Measurements from ENCODE around the gene NPAS2.

NPAS2 gene

DNA sequence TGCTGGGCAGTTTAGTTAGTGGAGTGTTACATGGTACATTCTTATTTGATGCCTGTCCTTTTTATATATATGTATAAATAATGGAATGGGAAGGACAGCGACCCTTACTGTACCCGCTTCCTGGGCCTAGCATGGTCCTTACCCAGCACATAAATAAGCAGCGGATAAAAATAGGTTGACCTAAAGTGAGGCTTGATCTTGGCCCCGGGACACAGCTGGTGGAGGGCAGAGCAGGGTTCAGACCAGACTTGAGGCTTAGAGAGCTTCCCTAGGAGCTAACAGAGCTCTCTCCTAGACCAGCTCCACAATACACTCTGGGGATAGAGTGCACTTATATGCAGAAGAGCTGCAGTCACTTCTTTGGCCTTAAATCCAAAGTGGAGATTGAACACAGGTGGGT lies 135.3 kb downstream of the NPAS2 start:
- WGBS, 2 experiments (ENCODE audit: insufficient coverage in 2 of 2), result 86 to 92% methylated on average over 2 to 3 of the region's 4 CpGs
- H3K27ac ChIP-seq (ENCODE audit: low read depth, low read length, severe bottlenecking), result no peak overlapping the region
- H3K9me3 ChIP-seq (ENCODE audit: control insufficient read depth, low read length), result no peaks in the 10 kb centered on the region
- H3K36me3 ChIP-seq (ENCODE audit: control insufficient read depth, insufficient read depth, low read length), result no peaks in the 10 kb centered on the region
- no peak overlapping the region for H3K4me3 ChIP-seq (ENCODE audit: extremely low read depth, insufficient read depth, low read length, poor library complexity, severe bottlenecking)
- H3K4me1 ChIP-seq (ENCODE audit: control insufficient read depth, insufficient read depth, low read length, poor library complexity, severe bottlenecking), result no peaks in the 10 kb centered on the region

DNA sequence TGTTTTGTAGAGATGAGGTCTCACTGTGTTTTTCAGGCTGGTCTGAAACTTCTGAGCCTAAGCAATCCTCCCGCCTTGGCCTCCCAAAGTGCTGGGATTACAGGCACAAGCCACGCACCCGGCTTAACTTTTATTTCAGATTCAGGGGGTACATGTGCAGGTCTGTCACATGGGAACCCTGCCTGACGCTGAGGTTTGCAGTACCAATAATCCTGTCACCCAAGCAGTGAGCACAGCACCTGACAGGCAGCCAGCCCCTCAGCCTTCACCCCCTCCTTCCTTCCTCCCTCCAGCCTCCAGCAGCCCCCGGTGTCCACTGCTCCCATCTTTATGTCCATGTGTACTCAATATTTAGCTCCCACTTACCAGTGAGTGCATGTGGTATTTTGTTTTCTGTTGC lies 136.1 kb downstream of the NPAS2 start:
- no peaks in the 10 kb centered on the region for H3K36me3 ChIP-seq (ENCODE audit: control insufficient read depth, insufficient read depth, low read length)
- no peaks in the 10 kb centered on the region for H3K4me1 ChIP-seq (ENCODE audit: control insufficient read depth, insufficient read depth, low read length, poor library complexity, severe bottlenecking)
- no peak overlapping the region for H3K4me3 ChIP-seq (ENCODE audit: extremely low read depth, insufficient read depth, low read length, poor library complexity, severe bottlenecking)
- no peak overlapping the region for H3K27ac ChIP-seq (ENCODE audit: low read depth, low read length, severe bottlenecking)
- WGBS, 2 experiments (ENCODE audit: insufficient coverage in 2 of 2), result 86% methylated on average over 5 of the region's 5 CpGs; no CpG with 5 or more reads in 1 of the 2 experiments
- H3K9me3 ChIP-seq (ENCODE audit: control insufficient read depth, low read length), result no peaks in the 10 kb centered on the region

DNA sequence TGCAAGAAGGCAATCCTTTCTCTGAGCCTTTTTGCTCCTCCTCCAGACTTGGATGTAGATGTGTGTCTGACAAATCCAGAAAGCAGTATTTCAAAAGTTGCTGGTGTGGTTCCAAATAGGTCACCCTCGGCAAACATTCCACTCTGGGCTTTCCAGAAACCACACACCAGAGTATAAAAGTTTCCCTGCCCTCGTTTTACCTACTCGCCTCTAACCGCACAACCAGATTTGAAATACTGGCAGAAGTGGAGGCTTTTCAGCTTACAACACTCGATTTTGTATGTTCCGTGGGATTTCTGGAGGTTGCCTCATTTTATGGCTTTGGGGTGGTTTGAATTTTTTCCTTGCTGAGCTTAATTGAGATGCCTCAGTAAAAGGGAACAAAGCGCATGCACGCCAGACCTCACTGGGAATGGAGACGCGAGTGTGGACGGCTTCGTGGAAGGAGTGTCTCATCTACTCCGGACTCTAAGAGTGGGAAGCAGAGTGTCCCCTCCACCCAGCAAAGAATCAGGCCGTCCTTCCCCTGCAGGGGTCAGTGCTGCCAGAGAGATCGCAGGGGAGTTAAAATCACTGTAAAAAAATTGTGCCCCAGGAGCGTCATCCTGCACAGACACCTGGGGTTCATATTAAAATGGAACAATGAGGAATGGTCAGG lies 138.2 kb downstream of the NPAS2 start:
- Histone ChIP-seq H3K4me1 (ENCODE audit: control insufficient read depth, insufficient read depth, low read length, poor library complexity, severe bottlenecking) (no peaks in the 10 kb centered on the region), H3K9me3 (ENCODE audit: control insufficient read depth, low read length) (no peaks in the 10 kb centered on the region), H3K4me3 (ENCODE audit: extremely low read depth, insufficient read depth, low read length, poor library complexity, severe bottlenecking) (no peak overlapping the region), H3K36me3 (ENCODE audit: control insufficient read depth, insufficient read depth, low read length) (no peaks in the 10 kb centered on the region), H3K27ac (ENCODE audit: low read depth, low read length, severe bottlenecking) (no peak overlapping the region)
- 87% methylated on average over 10 to 14 of the region's 16 CpGs for WGBS, 2 experiments (ENCODE audit: insufficient coverage in 2 of 2)

DNA sequence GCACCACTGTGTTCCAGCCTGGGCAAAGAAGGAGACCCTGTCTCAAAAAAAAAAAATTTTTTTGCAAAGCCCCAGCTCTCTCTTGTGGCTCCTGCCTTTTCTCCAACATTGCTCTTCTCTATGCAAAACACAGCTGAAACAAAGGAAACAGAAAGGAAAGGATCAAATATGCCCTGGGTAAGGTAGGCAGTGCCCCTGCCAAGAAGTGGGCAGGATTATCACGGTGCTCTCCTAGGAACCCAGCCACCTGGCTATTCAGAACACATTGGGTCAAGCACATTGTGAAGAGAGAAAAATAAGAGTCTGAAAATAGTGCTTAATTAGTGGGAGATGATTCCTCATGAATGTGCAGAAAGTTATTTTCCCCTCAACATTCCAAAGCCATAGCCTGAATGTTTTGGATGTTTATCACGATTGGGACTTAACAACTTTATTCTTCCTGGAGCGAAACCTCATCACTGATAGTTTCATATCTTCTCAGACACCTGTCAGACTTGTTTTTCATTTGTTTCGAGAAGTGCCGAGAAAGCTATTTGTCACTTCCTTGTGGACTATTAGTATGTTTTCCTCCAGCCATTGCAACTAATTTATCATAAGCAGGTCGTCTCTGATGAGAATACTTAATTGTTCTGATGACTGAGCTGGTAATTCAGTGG lies 139.4 kb downstream of the NPAS2 start:
- Histone ChIP-seq H3K4me1 (ENCODE audit: control insufficient read depth, insufficient read depth, low read length, poor library complexity, severe bottlenecking) (no peaks in the 10 kb centered on the region), H3K4me3 (ENCODE audit: extremely low read depth, insufficient read depth, low read length, poor library complexity, severe bottlenecking) (no peak overlapping the region), H3K36me3 (ENCODE audit: control insufficient read depth, insufficient read depth, low read length) (no peaks in the 10 kb centered on the region), H3K9me3 (ENCODE audit: control insufficient read depth, low read length) (no peaks in the 10 kb centered on the region), H3K27ac (ENCODE audit: low read depth, low read length, severe bottlenecking) (no peak overlapping the region)
- 80 to 89% methylated on average over 2 to 5 of the region's 6 CpGs for WGBS, 2 experiments (ENCODE audit: insufficient coverage in 2 of 2)

DNA sequence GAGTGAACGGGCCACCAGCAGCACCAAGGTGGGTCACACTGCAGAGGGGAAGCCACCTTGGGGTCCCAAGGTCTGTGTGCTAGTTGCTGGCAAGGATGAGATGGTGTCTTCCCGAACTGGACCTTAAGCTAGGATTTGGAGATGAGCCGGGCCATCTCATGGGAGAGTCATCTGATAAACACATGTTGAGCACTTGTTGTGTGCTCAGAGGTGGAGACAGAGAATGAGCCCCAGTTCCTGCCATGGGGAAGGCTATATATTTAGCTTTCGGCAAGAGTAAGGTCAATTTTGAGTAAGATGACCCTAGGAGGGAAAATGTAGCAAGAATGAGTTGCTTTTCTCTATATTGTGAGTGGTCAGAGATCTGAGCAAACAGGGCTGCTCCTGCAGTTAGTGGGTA lies 140.7 kb downstream of the NPAS2 start:
- H3K9me3 ChIP-seq (ENCODE audit: control insufficient read depth, low read length), result no peaks in the 10 kb centered on the region
- WGBS, 2 experiments (ENCODE audit: insufficient coverage in 2 of 2), result 90% methylated on average over 4 of the region's 4 CpGs
- H3K4me3 ChIP-seq (ENCODE audit: extremely low read depth, insufficient read depth, low read length, poor library complexity, severe bottlenecking), result no peak overlapping the region
- no peaks in the 10 kb centered on the region for H3K4me1 ChIP-seq (ENCODE audit: control insufficient read depth, insufficient read depth, low read length, poor library complexity, severe bottlenecking)
- no peak overlapping the region for H3K27ac ChIP-seq (ENCODE audit: low read depth, low read length, severe bottlenecking)
- no peaks in the 10 kb centered on the region for H3K36me3 ChIP-seq (ENCODE audit: control insufficient read depth, insufficient read depth, low read length)

DNA sequence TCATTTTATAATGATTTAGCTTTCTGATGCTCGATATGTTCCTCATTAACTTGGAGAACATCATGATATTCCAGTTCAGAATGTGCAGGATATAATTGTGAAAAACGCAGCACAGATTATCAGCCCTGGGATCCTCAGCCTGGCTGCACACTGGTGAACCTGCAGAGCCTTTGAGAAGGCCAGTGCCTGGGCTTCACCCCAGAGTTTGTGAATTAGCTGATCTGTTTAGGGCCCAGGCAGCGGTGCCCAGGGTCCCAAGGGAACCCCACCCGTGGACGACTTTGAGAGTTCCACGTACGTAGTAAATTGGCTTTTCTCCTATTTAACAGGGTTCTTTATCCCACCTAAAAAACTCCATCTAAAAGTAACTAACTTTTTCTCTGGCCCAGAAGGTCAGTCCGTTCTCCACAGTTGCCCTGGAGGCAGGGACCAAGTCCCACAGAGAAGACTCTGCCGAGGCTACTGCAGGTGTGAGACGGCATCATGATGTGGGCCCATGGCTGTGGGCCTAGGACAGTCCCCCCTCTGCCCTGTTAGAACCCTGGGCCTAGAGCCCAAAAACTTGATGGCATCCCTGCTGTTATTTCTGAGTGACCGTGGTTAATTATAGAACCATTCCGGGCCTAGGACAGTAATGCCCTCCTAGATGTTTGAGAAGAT lies 142.6 kb downstream of the NPAS2 start:
- H3K36me3 ChIP-seq (ENCODE audit: control insufficient read depth, insufficient read depth, low read length), result no peaks in the 10 kb centered on the region
- H3K27ac ChIP-seq (ENCODE audit: low read depth, low read length, severe bottlenecking), result no peak overlapping the region
- no peaks in the 10 kb centered on the region for H3K4me1 ChIP-seq (ENCODE audit: control insufficient read depth, insufficient read depth, low read length, poor library complexity, severe bottlenecking)
- H3K9me3 ChIP-seq (ENCODE audit: control insufficient read depth, low read length), result no peaks in the 10 kb centered on the region
- WGBS, 2 experiments (ENCODE audit: insufficient coverage in 2 of 2), result 94 to 96% methylated on average over 8 to 11 of the region's 12 CpGs
- no peak overlapping the region for H3K4me3 ChIP-seq (ENCODE audit: extremely low read depth, insufficient read depth, low read length, poor library complexity, severe bottlenecking)

DNA sequence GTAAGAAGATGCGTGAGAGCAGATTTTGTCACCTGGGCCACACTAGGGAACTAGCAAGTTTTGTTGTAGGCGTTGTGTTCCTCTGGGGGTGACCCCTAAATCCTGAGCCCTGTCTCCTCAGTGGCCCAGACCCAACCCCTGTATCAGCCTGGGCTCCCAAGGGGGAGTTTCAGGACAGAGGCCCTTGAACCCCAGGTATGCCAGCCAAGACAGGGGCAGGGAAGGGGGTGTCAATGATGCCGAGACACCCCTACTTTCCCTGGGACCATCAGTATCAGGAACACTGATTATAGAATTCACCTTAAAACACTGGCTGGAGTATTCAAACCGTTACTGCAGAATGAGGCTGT lies 143.1 kb downstream of the NPAS2 start:
- Histone ChIP-seq H3K4me1 (ENCODE audit: control insufficient read depth, insufficient read depth, low read length, poor library complexity, severe bottlenecking) (no peaks in the 10 kb centered on the region), H3K9me3 (ENCODE audit: control insufficient read depth, low read length) (no peaks in the 10 kb centered on the region), H3K36me3 (ENCODE audit: control insufficient read depth, insufficient read depth, low read length) (no peaks in the 10 kb centered on the region), H3K27ac (ENCODE audit: low read depth, low read length, severe bottlenecking) (no peak overlapping the region), H3K4me3 (ENCODE audit: extremely low read depth, insufficient read depth, low read length, poor library complexity, severe bottlenecking) (no peak overlapping the region)
- WGBS, 2 experiments (ENCODE audit: insufficient coverage in 2 of 2), result 92 to 100% methylated on average over 2 of the region's 4 CpGs

DNA sequence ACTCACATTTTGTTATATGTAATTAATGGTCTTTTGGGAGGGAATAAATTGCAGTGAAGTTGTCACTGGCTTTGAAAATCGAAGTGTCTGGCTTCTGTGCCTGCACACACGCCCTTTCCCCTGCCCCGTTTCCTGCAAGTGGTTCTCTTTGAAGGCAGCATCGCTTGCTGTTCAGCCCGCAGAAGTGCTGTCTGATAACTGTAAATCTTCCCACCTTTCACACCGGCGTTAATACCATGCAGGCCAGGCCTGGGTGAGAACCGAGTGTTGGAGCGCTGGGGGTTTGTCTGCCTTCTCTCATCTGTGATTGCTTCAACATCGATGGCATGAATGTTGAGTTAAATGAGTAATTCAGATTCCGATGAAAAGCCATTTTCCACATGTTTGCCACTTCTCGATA lies 144.3 kb downstream of the NPAS2 start:
- WGBS, 2 experiments (ENCODE audit: insufficient coverage in 2 of 2), result 89 to 94% methylated on average over 5 to 12 of the region's 12 CpGs
- Histone ChIP-seq H3K36me3 (ENCODE audit: control insufficient read depth, insufficient read depth, low read length) (no peaks in the 10 kb centered on the region), H3K4me3 (ENCODE audit: extremely low read depth, insufficient read depth, low read length, poor library complexity, severe bottlenecking) (no peak overlapping the region)

DNA sequence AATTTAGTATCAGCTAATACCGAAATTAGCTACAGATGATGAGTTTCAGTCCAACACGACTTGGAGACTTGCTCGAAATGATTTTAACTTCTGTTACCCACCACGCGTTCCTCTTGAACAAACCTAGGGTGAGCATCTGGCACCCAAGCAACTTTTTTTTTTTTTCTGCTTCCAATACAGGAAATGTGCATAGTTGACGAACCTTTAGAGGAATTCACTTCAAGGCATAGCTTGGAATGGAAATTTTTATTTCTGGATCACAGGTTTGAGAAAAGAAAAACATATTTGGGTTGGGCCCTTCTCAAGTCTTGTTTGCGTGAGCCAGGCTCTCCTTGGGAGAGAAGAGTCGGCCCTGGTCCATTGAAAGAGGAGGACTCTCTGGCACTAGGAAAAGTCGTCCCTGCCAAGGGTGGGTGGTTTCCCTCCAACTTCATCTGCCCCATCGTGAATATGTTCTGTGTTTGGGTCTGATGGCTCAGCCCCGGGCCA lies 144.8 kb downstream of the NPAS2 start:
- Histone ChIP-seq H3K9me3 (ENCODE audit: control insufficient read depth, low read length) (no peaks in the 10 kb centered on the region), H3K4me1 (ENCODE audit: control insufficient read depth, insufficient read depth, low read length, poor library complexity, severe bottlenecking) (no peaks in the 10 kb centered on the region), H3K4me3 (ENCODE audit: extremely low read depth, insufficient read depth, low read length, poor library complexity, severe bottlenecking) (no peak overlapping the region), H3K36me3 (ENCODE audit: control insufficient read depth, insufficient read depth, low read length) (no peaks in the 10 kb centered on the region), H3K27ac (ENCODE audit: low read depth, low read length, severe bottlenecking) (no peak overlapping the region)
- WGBS, 2 experiments (ENCODE audit: insufficient coverage in 2 of 2), result 83 to 84% methylated on average over 7 to 9 of the region's 11 CpGs

More for the DNA sequence above, 144.3 kb downstream of the NPAS2 start:
- Histone ChIP-seq H3K9me3 (ENCODE audit: control insufficient read depth, low read length) (no peaks in the 10 kb centered on the region), H3K27ac (ENCODE audit: low read depth, low read length, severe bottlenecking) (no peak overlapping the region), H3K4me1 (ENCODE audit: control insufficient read depth, insufficient read depth, low read length, poor library complexity, severe bottlenecking) (no peaks in the 10 kb centered on the region)

DNA sequence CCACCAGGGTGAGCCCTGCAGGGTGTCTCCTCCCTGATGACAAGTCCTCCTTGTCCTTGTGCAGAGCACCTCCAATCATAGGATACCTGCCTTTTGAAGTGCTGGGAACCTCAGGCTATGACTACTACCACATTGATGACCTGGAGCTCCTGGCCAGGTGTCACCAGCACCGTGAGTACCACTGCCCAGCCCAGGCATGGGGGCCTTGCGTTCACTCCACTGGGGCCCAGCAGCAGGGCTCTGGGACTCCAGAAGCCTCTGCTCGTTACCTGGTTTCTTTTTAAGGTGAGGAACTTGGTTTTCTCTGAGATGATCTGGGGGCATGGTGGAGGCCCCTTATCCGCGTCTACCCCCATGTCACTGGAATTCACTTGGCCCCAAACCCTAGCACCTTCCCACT lies 145.7 kb downstream of the NPAS2 start:
- no peaks in the 10 kb centered on the region for H3K9me3 ChIP-seq (ENCODE audit: control insufficient read depth, low read length)
- H3K4me3 ChIP-seq (ENCODE audit: extremely low read depth, insufficient read depth, low read length, poor library complexity, severe bottlenecking), result no peak overlapping the region
- no peaks in the 10 kb centered on the region for H3K4me1 ChIP-seq (ENCODE audit: control insufficient read depth, insufficient read depth, low read length, poor library complexity, severe bottlenecking)
- H3K36me3 ChIP-seq (ENCODE audit: control insufficient read depth, insufficient read depth, low read length), result no peaks in the 10 kb centered on the region
- H3K27ac ChIP-seq (ENCODE audit: low read depth, low read length, severe bottlenecking), result no peak overlapping the region
- WGBS, 2 experiments (ENCODE audit: insufficient coverage in 2 of 2), result 100% methylated on average over 2 to 3 of the region's 5 CpGs

DNA sequence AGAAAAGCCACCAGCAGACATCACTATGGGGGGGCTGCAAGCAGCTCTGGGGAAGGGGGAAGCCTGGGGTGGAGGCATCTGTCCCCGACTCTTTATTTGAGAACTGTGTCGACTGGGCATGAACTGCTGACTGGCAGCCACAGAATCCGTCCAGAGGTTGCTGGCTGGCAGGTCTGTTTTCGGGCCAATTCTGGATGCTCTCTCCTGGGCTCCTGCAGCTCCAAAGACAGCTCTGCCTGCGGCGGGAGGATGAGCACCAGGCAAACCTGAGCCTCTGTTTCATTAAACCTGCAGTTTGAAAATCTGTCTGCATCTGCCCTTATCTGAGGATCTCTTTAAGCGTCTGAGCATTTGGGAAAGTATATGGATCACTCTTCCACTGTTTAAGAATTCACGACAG lies 147.8 kb downstream of the NPAS2 start:
- H3K27ac ChIP-seq (ENCODE audit: low read depth, low read length, severe bottlenecking), result no peak overlapping the region

More for the DNA sequence above, 147.8 kb downstream of the NPAS2 start:
- Histone ChIP-seq H3K4me1 (ENCODE audit: control insufficient read depth, insufficient read depth, low read length, poor library complexity, severe bottlenecking) (no peaks in the 10 kb centered on the region), H3K4me3 (ENCODE audit: extremely low read depth, insufficient read depth, low read length, poor library complexity, severe bottlenecking) (no peak overlapping the region), H3K36me3 (ENCODE audit: control insufficient read depth, insufficient read depth, low read length) (no peaks in the 10 kb centered on the region), H3K9me3 (ENCODE audit: control insufficient read depth, low read length) (no peaks in the 10 kb centered on the region)
- WGBS, 2 experiments (ENCODE audit: insufficient coverage in 2 of 2), result 88% methylated on average over 8 of the region's 8 CpGs
